NCI-H510A treated with DMSO at 0.1 percent for 48 hours (cell line): Measurements from ENCODE around the gene REXO4.
"Not testable (repeated sequence)": the region's sequence is repeated elsewhere in the genome, so short reads cannot be mapped to it uniquely, and the experiment has no call there.

Experiments
- DNase-seq: peaks from one replicate; lab custom pipeline; 2025; lab: John Stamatoyannopoulos, UW

Gene REXO4

GRCh38 chr9:133420392-133420827 lies 2.6 kb upstream of the REXO4 start:
- peak; percentile 34 for DNase-seq

GRCh38 chr9:133419005-133419404 lies 1.2 kb upstream of the REXO4 start:
- no peak for DNase-seq

DNA sequence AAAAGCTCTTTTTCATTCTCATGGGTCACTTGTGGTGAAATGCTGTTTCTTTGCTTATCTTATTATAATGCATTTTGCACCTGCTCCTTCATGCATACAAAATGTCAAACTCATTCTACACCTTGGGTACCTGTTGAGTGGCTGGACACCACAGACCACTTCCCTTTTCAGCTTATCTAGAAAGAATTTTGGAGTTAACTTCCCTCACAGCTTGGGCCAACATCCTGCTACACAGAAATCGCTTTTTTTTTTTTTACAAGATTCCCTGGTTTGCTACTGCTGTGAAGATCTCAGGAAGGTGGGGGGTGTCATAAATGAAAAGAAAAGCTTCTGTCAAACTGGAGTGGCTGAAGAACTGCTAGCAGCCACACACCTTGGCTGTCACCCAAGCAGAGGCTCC lies 2.6 kb downstream of the REXO4 start:
- DNase-seq: no peak

DNA sequence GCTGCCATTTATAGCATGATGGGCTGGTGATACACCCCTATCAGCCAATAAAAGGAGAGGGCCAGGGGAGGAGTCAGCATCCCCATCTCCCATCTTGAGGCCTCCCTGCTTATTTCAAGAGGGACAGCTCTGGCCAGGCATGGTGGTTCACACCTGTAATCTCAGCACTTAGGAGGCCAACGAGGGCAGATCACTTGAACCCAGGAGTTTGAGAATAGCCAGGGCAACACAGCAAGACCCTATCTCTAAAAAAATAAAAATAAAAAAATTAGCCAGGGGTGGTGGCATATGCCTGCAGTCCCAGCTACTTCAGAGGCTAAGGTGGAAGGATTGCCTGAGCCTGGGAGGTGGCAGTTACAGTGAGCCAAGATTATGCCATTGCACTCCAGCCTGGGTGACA lies 9.8 kb downstream of the REXO4 start:
- DNase-seq: no peak

- DNase-seq: peak; percentile 81
Observed at GRCh38 chr9:133406480-133407307, 11.1 kb downstream of the REXO4 start.

GRCh38 chr9:133405508-133406438 lies 12.0 kb downstream of the REXO4 start:
- no peak for DNase-seq

DNA sequence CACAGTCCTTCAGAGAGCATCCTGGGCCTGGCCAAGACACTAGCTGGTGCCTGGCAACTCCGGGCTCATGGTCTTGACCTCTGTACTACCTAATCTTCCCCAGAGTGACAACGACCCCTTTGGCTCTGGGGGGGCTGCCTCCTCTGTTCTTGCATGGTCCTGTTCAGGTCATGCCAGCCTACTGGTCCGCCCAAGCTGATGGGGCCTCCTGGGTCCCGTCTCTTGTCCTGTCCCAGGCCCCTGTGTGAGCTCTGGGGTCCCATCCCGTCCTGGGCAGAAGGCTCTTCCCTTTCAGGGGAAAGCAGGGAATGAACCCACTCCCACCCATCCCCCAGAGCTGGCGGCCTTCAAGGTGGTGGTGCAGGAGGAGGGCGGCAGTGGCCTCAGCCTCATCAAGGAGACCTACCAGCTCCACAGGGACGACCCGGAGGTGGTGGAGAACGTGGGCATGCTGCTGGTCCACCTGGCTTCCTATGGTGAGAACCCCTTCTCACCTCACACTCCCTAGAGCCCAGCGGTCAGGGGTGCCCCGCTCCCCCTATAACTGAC lies 13.3 kb downstream of the REXO4 start:
- no peak for DNase-seq

- no peak for DNase-seq
Observed at GRCh38 chr9:133403766-133404453, 13.9 kb downstream of the REXO4 start.

DNA sequence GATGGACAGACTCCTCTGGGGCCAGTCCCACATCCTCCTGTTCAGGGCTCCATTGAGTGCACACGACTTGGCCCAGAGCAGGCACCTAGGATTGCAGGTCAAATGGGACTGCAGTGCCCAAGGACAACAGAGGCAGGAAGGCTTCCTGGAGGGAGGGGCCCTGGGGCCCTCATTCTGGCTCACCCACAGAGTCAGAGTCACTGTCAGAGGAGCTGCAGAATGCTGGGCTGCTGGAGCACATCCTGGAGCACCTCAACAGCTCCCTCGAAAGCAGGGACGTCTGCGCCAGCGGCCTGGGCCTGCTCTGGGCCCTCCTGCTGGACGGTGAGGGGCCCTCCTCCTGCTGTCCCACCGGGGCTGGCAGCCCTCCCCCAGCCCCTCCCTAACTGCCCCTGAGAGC lies 15.1 kb downstream of the REXO4 start:
- DNase-seq: no peak

GRCh38 chr9:133401588-133401987 lies 16.2 kb downstream of the REXO4 start:
- DNase-seq: no peak

- DNase-seq: no peak
Observed at GRCh38 chr9:133400292-133400691, 17.5 kb downstream of the REXO4 start.

- DNase-seq: no peak
Observed at GRCh38 chr9:133397895-133398294, 19.9 kb downstream of the REXO4 start.

GRCh38 chr9:133397370-133397769 lies 20.4 kb downstream of the REXO4 start:
- DNase-seq: no peak

DNA sequence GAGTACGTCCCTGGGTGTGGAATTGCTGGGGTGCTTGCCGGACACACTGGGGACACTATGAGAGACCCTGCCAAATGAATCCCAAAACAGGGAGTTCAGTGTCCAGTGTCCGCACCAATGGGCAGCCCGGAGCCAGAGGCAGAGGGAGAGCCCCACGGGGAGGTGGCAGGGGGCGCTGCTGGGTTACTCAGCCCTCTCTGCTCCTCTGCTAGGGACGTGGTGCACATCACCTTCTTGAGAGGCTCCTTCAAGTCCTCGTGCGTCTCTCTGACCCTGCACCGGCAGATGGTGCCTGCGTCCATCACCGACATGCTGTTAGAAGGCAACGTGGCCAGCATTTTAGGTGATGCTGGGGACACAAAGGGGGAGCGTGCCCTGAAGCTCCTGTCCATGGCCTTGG lies 20.9 kb downstream of the REXO4 start:
- no peak for DNase-seq

- DNase-seq: no peak
Observed at GRCh38 chr9:133394687-133395271, 23.0 kb downstream of the REXO4 start.

- DNase-seq: no peak
Observed at GRCh38 chr9:133393399-133393798, 24.4 kb downstream of the REXO4 start.

DNA sequence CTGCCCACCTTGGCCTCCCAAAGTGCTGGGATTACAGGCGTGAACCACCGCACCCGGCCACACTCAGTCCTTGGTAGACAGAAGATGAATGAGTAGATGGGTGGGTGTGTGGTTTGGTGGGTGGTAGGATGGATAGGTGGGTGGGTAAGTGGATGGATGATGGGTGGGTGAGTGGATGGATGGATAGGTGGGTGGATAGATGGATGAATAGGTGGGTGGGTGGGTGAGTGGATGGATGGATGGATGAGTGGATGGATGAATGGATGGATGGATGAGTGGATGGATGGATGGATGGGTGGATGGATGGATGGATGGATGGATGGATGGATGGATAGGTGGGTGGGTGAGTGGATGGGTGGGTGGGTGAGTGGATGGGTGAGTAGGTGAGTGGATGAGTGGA lies 25.5 kb downstream of the REXO4 start:
- not testable (repeated sequence) for DNase-seq

- not testable (repeated sequence) for DNase-seq
Observed at GRCh38 chr9:133391449-133391848, 26.4 kb downstream of the REXO4 start.

DNA sequence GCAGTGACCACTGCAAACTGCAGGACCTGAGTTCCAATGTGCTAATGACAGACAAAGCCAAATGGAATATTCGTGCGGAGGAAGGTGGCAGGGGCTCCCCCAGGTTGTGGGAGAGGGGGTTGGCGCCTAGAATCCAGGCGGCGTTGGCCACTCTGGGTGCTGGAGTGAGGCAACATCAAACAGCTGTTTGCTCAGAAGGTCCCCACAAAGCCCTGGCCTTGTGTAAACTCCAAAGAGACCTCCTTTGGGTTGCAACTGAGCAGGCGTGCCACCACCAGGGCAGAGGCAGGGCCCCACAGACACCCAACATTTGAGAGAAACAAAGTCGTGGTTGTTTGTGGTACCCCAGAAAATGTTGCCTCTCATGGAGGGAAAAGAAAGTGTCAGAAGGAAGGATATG lies 27.1 kb downstream of the REXO4 start:
- no peak for DNase-seq

GRCh38 chr9:133389562-133389961 lies 28.2 kb downstream of the REXO4 start:
- no peak for DNase-seq

GRCh38 chr9:133389025-133389557 lies 28.7 kb downstream of the REXO4 start:
- no peak for DNase-seq
